Muscle of arm (tissue), 12 donors: ENCODE data around the gene PRRG4. TPM values are rescaled to one million over a fixed set of nuclear protein-coding genes. Genes with fewer than 3 reads are reported as not detected.

Source experiments
- polyA plus RNA-seq, 12 donors: library from polyadenylated mRNA; unstranded; fragments of 120-200 nt; gene quantifications; one replicate each; pipeline ENCODE4 v1.2.1, GENCODE V29; 2013; ENCODE audit not compliant: insufficient read length in 12 of 12

PRRG4 gene
- polyA plus RNA-seq, 12 donors, result 0.12 to 11.8 (median 0.22) TPM; not detected in 2

Other genes starting within 250 kb of the PRRG4 start
- 100 to 1,000 TPM in 11 of 12 donors, not detected in 1; 336 to 418 (median 380) TPM for gene EIF3M, start 246.1 kb upstream of the PRRG4 start, polyA plus RNA-seq
- 1 to 10 TPM in 1 of 12 donors, under 1 TPM in 6, not detected in 5; 0.04 to 1.3 (median 0.08) TPM for gene CCDC73, start 35.3 kb upstream of the PRRG4 start, polyA plus RNA-seq
- gene QSER1, start 62.9 kb downstream of the PRRG4 start, polyA plus RNA-seq, result 10 to 100 TPM in 11 of 12 donors, not detected in 1; 16.8 to 32.8 (median 26.6) TPM
- 10 to 100 TPM in 10 of 12 donors, 1 to 10 TPM in 1, not detected in 1; 9.5 to 27.1 (median 16.3) TPM for gene DEPDC7, start 186.0 kb downstream of the PRRG4 start, polyA plus RNA-seq
- 10 to 100 TPM in 10 of 12 donors, 1 to 10 TPM in 1, not detected in 1; 8.8 to 21.1 (median 12.2) TPM for gene TCP11L1, start 209.6 kb downstream of the PRRG4 start, polyA plus RNA-seq